Cardiac fibroblast (primary cell): ENCODE measurements around the gene TTL.

Experiments used
- DNase-seq, 2 donors: peaks; one replicate each; pipeline versions ENCODE4 v3.0.0 to v3.0.0-alpha.2; 2010; ENCODE audit warnings: low read depth in 2 of 2
- H3K4me3 ChIP-seq, 2 donors: replicated peaks in 1 of 2; 1 replicate in 1 of 2; 2 replicates in 1 of 2; pipeline ENCODE4 v1.5.1; 2011; ENCODE audit warnings: low read depth in 2 of 2, low read length in 2 of 2, mild to moderate bottlenecking in 2 of 2, moderate library complexity in 1 of 2
- TF ChIP-seq, protein P1 (sequence below): IDR thresholded peaks from one replicate; pipeline ENCODE4 v1.5.1; 2011; ENCODE audit warnings: low read depth, mild to moderate bottlenecking, low read length, inconsistent platforms

Gene TTL

DNA sequence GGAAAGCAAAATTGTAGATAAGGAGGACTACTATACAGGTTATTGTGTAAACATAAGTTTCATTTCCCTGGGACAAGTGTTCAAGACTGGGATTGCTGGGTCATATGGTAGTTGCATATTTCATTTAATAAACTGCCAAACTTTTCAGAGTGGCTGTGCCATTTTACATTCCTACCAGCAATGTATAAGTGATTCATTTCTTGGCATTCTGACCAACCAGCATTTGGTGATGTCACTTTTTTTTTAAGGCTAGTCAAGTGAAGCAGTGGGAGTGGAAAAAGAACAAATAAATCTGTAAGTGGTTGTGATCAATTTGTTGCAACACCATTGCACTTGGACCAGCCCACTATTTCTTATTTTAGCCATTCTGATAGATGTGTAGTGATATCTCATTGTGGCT, 97.3 kb downstream of the TTL start:
- TF ChIP-seq, protein P1, sequence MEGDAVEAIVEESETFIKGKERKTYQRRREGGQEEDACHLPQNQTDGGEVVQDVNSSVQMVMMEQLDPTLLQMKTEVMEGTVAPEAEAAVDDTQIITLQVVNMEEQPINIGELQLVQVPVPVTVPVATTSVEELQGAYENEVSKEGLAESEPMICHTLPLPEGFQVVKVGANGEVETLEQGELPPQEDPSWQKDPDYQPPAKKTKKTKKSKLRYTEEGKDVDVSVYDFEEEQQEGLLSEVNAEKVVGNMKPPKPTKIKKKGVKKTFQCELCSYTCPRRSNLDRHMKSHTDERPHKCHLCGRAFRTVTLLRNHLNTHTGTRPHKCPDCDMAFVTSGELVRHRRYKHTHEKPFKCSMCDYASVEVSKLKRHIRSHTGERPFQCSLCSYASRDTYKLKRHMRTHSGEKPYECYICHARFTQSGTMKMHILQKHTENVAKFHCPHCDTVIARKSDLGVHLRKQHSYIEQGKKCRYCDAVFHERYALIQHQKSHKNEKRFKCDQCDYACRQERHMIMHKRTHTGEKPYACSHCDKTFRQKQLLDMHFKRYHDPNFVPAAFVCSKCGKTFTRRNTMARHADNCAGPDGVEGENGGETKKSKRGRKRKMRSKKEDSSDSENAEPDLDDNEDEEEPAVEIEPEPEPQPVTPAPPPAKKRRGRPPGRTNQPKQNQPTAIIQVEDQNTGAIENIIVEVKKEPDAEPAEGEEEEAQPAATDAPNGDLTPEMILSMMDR = peak; percentile 15
- H3K4me3 ChIP-seq = no peak overlapping the region
- peak; percentile 87 to 92 for DNase-seq

DNA sequence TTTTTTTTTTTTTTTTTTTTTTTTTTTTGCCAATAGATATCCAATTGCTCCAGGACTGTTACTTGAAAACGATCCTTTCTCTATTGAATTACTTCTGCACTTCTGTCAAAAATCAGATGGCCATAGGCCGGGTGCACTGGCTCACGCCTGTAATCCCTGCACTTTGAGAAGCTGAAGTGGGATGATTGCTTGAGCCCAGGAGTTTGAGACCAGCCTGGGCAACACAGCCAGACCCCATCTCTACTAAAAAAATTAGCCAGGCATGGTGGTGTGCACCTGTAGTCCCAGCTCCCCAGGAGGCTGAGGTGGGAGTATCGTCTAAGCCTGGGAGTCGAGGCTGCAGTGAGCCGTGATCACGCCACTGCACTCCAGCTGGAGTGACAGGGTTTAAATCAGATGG, 98.1 kb downstream of the TTL start:
- H3K4me3 ChIP-seq = no peak overlapping the region
- DNase-seq = no peak
- TF ChIP-seq, protein P1 = no peak

DNA sequence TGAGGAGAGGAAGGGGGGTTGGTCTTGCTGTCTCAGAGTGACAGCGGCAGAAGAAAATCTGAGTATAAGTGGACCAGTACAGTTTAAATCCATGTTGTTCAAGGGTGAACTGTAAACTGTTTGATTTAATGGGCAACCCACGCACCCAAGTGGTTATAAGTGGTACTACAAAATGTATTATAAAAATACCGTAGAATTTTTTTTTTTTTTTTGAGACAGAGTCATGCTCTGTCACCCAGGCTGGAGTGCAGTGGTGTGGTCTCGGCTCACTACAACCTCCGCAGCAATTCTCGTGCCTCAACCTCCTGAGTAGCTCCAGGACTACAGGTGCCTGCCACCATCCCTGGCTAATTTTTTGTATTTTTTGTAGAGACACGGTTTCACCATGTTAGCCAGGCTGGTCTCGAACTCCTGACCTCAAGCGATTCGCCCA, 100.4 kb downstream of the TTL start:
- no peak overlapping the region for H3K4me3 ChIP-seq
- TF ChIP-seq, protein P1 = peak; percentile 47
- DNase-seq = peak; percentile 82

DNA sequence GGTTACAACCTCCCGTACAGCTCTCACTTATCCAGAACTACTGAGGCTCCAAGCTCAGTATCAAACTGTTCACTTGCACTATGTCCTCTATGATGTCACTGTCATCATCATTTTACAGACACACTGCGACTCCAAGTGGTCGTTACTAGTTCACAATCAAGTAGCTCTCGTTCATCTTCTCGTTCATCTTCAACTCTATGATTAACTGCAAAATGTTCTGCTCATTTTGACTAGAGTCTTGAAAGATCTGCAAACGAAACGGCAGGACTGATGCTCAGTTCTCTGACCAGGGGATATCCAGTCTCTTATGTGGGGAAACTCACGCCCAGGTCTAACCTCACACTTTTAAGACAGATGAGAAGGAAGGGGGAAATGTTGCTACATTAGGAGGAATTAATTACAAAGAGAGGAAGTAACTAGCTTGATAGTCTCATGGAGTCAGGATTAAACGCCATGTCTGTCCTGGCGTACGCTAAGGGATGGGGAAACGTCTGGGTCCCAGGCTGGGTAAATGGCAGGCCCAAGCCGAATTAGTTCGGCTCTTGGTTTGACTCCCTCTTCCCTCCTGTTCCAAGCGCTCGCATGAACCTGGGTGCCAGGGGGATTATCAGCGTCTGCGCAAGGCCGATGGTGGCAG, 101.7 kb downstream of the TTL start:
- peak; percentile 23 to 40 for DNase-seq
- TF ChIP-seq, protein P1 = no peak

DNA sequence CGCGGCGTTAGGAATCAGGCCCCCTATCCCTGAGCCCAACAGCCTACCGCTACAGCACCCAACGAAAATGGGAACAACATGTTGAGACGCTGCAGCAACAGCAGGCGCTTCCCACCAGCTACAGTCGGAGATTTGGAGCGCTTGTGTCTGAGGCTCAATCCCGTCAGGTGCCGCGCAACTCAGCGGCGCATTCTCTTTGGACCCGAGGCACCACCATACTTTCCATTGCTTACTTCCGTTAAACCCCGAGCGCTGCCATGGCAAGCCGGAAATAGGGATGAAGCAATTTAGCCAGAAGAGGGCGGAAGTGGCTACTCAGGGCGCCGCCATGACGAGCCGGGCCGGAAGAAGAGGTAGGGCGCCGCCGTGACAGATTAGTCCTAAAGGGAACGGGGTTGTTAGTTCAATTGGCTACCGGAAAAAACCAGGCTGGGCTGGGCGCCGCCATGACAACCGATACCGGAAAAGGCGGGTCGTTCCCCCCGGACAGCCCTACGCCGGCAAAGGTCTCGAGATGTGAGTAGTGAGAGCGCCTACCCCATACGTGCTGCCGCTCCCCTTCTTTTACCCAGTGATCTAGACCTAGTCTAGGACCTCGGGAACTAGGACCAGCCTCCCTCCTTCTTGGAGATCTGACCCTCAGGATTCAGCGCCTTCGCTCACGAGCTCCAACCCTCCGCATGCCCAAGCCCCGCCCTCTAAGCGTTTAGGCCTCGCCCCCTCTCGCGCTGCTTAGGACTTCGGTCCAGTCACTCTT, 102.4 kb downstream of the TTL start, which contains the start of gene CHCHD5:
CHCHD5 (plus strand) TSS at position 476 of the 757 bp plus-strand sequence; CDS start at position 515, 39 bp downstream.
- TF ChIP-seq, protein P1 = no peak

More for the DNA sequence above, 101.7 kb downstream of the TTL start:
- peak overlapping the region; percentile 60 to 69 for H3K4me3 ChIP-seq

DNA sequence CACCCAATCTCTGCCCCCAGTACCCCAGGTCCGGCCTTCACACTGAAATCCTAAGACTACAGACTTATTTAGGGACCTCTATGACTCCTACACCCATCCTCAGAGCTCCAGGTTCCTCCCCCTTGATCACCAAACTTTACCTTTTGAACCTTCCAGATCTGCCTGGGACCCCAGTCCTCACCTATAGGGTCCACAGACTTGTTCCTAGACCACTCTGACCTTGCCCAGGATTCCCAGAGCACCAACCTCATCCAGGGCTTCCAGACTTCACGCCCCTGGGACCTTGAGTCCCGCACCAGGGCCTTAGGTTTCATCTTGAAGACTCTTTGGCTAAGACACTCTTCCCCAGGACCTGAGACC, 102.9 kb downstream of the TTL start:
- TF ChIP-seq, protein P1 = no peak
- peak overlapping the region; percentile 60 to 69 for H3K4me3 ChIP-seq
- DNase-seq = peak in 1 of 2 donors; percentile 5

More for the DNA sequence above, 102.4 kb downstream of the TTL start, which contains the start of gene CHCHD5:
- peak within 1 kb of the TSS; percentile 60 to 69 for H3K4me3 ChIP-seq
- DNase-seq = peak; percentile 98
